OCI-LY7 (cell line): ENCODE data around the gene MPPED1. TPM values are rescaled to one million over a fixed set of nuclear protein-coding genes. Genes with fewer than 3 reads are reported as not detected.

ENCODE experiments used
- BruUV-seq: library from RNA; stranded (reverse); fragments of 400-500 nt; replicated peaks from 2 replicates; lab custom pipeline; 2021; lab: Mats Ljungman, UMichigan
- CTCF ChIA-PET: fragments of 300-600 bp; sonication (Branson Sonifier 250); formaldehyde crosslinking; loops from one replicate; lab custom pipeline; 2022; ENCODE audit warnings: antibody characterized with exemption; ENCODE audit not compliant: unreplicated experiment; lab: Charles Lee
- POLR2A ChIA-PET: fragments of 300-600 bp; sonication (Branson Sonifier 250); formaldehyde crosslinking; loops from one replicate; lab custom pipeline; 2022; ENCODE audit warnings: antibody characterized with exemption; lab: Charles Lee
- DNase-seq: peaks from one replicate; pipeline ENCODE4 v3.0.0-alpha.2; 2015; ENCODE audit warnings: low spot score
- H2AFZ ChIP-seq: fragments of 200-600 bp; sonication (generic), shearing (Covaris generic); 2 replicates; pipeline ENCODE4 v1.6.1; 2014; ENCODE audit warnings: mild to moderate bottlenecking, antibody characterized with exemption, low read length, moderate library complexity
- H3K27ac ChIP-seq: fragments of 200-600 bp; sonication (generic); 2 replicates; pipeline ENCODE4 v1.5.1; 2014; ENCODE audit warnings: mixed run types, low read depth, mild to moderate bottlenecking, moderate library complexity, low read length, inconsistent platforms; ENCODE audit not compliant: poor library complexity, severe bottlenecking
- H3K36me3 ChIP-seq: fragments of 200-600 bp; sonication (generic); 2 replicates; pipeline ENCODE4 v1.6.1; 2014; ENCODE audit warnings: mild to moderate bottlenecking, antibody characterized with exemption, low read length, moderate library complexity, mixed read lengths; ENCODE audit not compliant: insufficient read depth
- H3K4me1 ChIP-seq: fragments of 200-600 bp; sonication (generic); 2 replicates; pipeline ENCODE4 v1.5.1; 2014; ENCODE audit warnings: mild to moderate bottlenecking, low read length; ENCODE audit not compliant: insufficient read depth, poor library complexity, severe bottlenecking
- H3K4me2 ChIP-seq: fragments of 200-600 bp; sonication (generic); 2 replicates; pipeline ENCODE4 v1.6.1; 2014; ENCODE audit warnings: mild to moderate bottlenecking, low read length
- H3K4me3 ChIP-seq: fragments of 200-600 bp; sonication (generic); 2 replicates; pipeline ENCODE4 v1.5.1; 2014; ENCODE audit warnings: mild to moderate bottlenecking, low read depth, low read length; ENCODE audit not compliant: poor library complexity, severe bottlenecking
- H3K79me2 ChIP-seq: fragments of 200-600 bp; sonication (generic); 2 replicates; pipeline ENCODE4 v1.6.1; 2016; ENCODE audit warnings: low read depth, mild to moderate bottlenecking, low read length, moderate library complexity, mixed read lengths; ENCODE audit not compliant: insufficient read depth
- H3K9me2 ChIP-seq: fragments of 200-600 bp; sonication (generic); 2 replicates; pipeline ENCODE4 v1.6.1; 2016; ENCODE audit warnings: mild to moderate bottlenecking, low read length, mixed read lengths; ENCODE audit not compliant: insufficient read depth
- H3K9me3 ChIP-seq: fragments of 200-600 bp; sonication (generic); 2 replicates; pipeline ENCODE4 v1.6.1; 2014; ENCODE audit warnings: mild to moderate bottlenecking, mixed run types, low read length, mixed read lengths
- H4K20me1 ChIP-seq: fragments of 200-600 bp; sonication (generic); 2 replicates; pipeline ENCODE4 v1.6.1; 2014; ENCODE audit warnings: mild to moderate bottlenecking, antibody characterized with exemption, low read length, moderate library complexity, mixed read lengths; ENCODE audit not compliant: insufficient read depth
- CTCF ChIP-seq: fragments of 200-600 bp; sonication (generic); conservative IDR thresholded peaks from 2 replicates; pipeline ENCODE4 v1.5.1; 2014; ENCODE audit warnings: mild to moderate bottlenecking, antibody characterized with exemption, low read length, moderate library complexity, mixed read lengths
- EZH2phosphoT487 ChIP-seq: fragments of 200-600 bp; sonication (generic); IDR thresholded peaks from 2 replicates; pipeline ENCODE4 v1.6.1; 2018; ENCODE audit warnings: low read depth, borderline replicate concordance, mild to moderate bottlenecking, mixed run types, antibody characterized with exemption, low read length, moderate library complexity, mixed read lengths
- intact Hi-C: fragments of 100-400 bp; cut with micrococcal nuclease; formaldehyde crosslinking; loops from one replicate; pipeline ENCODE4 v1.10.0; 2022; ENCODE audit not compliant: unreplicated experiment
- total RNA-seq, 2 experiments: library from RNA; depleted of rRNA in 1 of 2; stranded (reverse); fragments of >200 nt in 1 of 2; shearing (Covaris generic) in 1 of 2; gene quantifications; 2 replicates each; pipeline ENCODE4 v1.2.3, GENCODE V29; 2014 to 2022

Gene MPPED1
- total RNA-seq, 2 experiments from 2014 or later, result not detected

GRCh38 chr22:43424666-43425630 is 13.1 kb downstream of the MPPED1 start:
- ChIA-PET CTCF (no interaction called here), POLR2A (no interaction called here)
- H3K36me3 ChIP-seq, result no peaks in the 10 kb centered on the region
- no peak overlapping the region for H3K4me3 ChIP-seq
- no TSS peak for BruUV-seq
- no peak overlapping the region for H3K4me2 ChIP-seq
- H4K20me1 ChIP-seq, result no peaks in the 10 kb centered on the region
- no peak for DNase-seq
- H3K9me3 ChIP-seq, result no peaks in the 10 kb centered on the region
- H3K4me1 ChIP-seq, result no peaks in the 10 kb centered on the region
- intact Hi-C loops, result no loop called here
- H3K27ac ChIP-seq, result no peak overlapping the region
- TF ChIP-seq CTCF (no peak), EZH2phosphoT487 (no peak)
- H2AFZ ChIP-seq, result no peak overlapping the region
- no peaks in the 10 kb centered on the region for H3K79me2 ChIP-seq
- no peaks in the 10 kb centered on the region for H3K9me2 ChIP-seq

GRCh38 chr22:43425976-43426785 is 14.4 kb downstream of the MPPED1 start:
- Histone ChIP-seq H3K4me2 (no peak overlapping the region), H3K36me3 (no peaks in the 10 kb centered on the region), H4K20me1 (no peaks in the 10 kb centered on the region), H3K9me3 (no peaks in the 10 kb centered on the region), H3K9me2 (no peaks in the 10 kb centered on the region), H3K27ac (no peak overlapping the region), H3K4me3 (no peak overlapping the region), H3K79me2 (no peaks in the 10 kb centered on the region), H3K4me1 (no peaks in the 10 kb centered on the region), H2AFZ (no peak overlapping the region)
- no peak for DNase-seq
- TF ChIP-seq CTCF (no peak), EZH2phosphoT487 (no peak)
- no TSS peak for BruUV-seq
- POLR2A ChIA-PET, result no interaction called here
- CTCF ChIA-PET, result no interaction called here
- intact Hi-C loops, result no loop called here
